Mammary epithelial cell (primary cell): ENCODE measurements around the gene SLC35B2.

Source experiments
- CTCF ChIP-seq, 2 donors: IDR thresholded peaks in 1 of 2; conservative IDR thresholded peaks in 1 of 2; 2 replicates each; pipeline ENCODE4 v1.5.1; 2011 to 2012; ENCODE audit warnings: inconsistent platforms in 2 of 2, low read length in 2 of 2, mild to moderate bottlenecking in 2 of 2, control low read depth in 1 of 2, low read depth in 1 of 2; ENCODE audit not compliant: insufficient read depth in 1 of 2; ENCODE audit errors: extremely low read depth in 1 of 2
- EZH2 ChIP-seq: IDR thresholded peaks from 2 replicates; pipeline ENCODE4 v1.6.1; 2012; ENCODE audit warnings: low read length, inconsistent platforms, borderline replicate concordance

- TF ChIP-seq CTCF (conservative IDR thresholded peaks at IDR 0.05 in 1 of 2, IDR thresholded peaks at IDR 0.05 in 1 of 2; ENCODE audit: extremely low read depth in 1 of 2, insufficient read depth in 1 of 2, low read depth in 1 of 2, low read length in 2 of 2) = no peak
- no peak for TF ChIP-seq EZH2
Measured at GRCh38 chr6:44245912-44246662, 11.2 kb downstream of the SLC35B2 start.
